ENCODE measurements around the gene MYOZ3. TPM values are rescaled to one million over a fixed set of nuclear protein-coding genes. Genes with fewer than 3 reads are reported as not detected.
A peak's percentile ranks its signal among the peaks of the same experiment; 100 is the strongest.

MYOZ3 gene
- total RNA-seq, 1 donor from 2014 or later: 2.9 TPM

GRCh38 chr5:150663936-150664335 lies 2.9 kb downstream of the MYOZ3 start:
- H3K4me1 Mint-ChIP-seq (ENCODE audit: low read depth): peaks cover 3% of the 10 kb centered on the region
- DNase-seq (ENCODE audit: low spot score, unreplicated experiment): no peak
- H3K4me3 Mint-ChIP-seq (ENCODE audit: low read depth): no peak overlapping the region
- no peaks in the 10 kb centered on the region for H3K36me3 Mint-ChIP-seq (ENCODE audit: insufficient read depth)
- H3K9me3 Mint-ChIP-seq (ENCODE audit: low read depth): no peaks in the 10 kb centered on the region
- no peak for TF ChIP-seq CTCF (IDR thresholded peaks at IDR 0.05; ENCODE audit: unreplicated experiment)
- peaks cover 16% of the 10 kb centered on the region for H3K27me3 Mint-ChIP-seq
- no peak overlapping the region for H3K27ac Mint-ChIP-seq

DNA sequence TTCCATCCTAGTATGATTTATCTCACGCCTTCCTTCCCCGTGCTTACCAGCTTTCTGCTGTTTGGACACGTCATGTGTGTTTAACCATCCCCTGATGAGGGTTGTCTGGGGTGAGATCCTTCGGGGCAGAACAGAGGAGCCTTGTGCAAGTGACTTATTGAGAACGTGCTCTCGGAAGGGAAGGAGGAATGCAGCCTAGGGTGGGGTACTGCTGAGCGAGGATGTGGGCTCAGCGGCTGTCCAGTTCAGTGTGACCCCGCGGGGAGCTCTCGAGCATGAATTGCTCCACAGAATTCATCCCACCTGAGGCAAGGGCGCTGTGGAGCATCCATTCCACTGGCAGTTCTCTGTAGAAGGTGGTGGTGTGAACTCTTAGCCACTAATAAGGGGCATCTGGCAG lies 4.0 kb downstream of the MYOZ3 start:
- no peaks in the 10 kb centered on the region for H3K36me3 Mint-ChIP-seq (ENCODE audit: insufficient read depth)
- H3K27ac Mint-ChIP-seq: no peak overlapping the region
- no peaks in the 10 kb centered on the region for H3K9me3 Mint-ChIP-seq (ENCODE audit: low read depth)
- H3K4me3 Mint-ChIP-seq (ENCODE audit: low read depth): no peak overlapping the region
- DNase-seq (ENCODE audit: low spot score, unreplicated experiment): no peak
- TF ChIP-seq CTCF (IDR thresholded peaks at IDR 0.05; ENCODE audit: unreplicated experiment): no peak
- H3K27me3 Mint-ChIP-seq: peaks cover 18% of the 10 kb centered on the region
- H3K4me1 Mint-ChIP-seq (ENCODE audit: low read depth): peaks cover 3% of the 10 kb centered on the region

DNA sequence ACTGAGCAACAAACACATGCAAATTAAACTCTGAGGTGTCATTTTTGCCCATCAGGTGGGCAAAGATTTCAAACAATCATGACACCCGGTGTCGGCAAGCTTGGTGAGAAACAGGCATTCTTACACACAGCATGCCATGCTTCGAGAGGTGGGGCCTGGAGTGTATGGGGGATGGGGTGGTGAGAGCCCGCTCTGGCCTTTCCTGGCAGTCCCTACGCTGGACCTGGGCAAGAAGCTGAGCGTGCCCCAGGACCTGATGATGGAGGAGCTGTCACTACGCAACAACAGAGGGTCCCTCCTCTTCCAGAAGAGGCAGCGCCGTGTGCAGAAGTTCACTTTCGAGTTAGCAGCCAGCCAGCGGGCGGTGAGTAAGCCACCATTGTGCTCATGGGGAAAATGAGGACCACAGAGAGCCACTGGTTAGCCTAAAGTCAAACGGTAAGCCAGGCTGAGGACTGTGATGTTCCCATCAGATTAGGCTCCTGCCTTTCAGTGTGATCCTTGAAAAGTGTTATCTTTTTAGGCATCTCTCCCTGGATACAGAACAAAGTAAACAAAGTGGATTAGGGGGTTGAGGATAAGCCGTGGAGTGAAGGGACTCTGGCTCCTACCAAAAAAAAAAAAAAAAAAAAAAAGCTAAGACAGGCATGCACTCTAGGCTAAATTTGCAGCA lies 9.4 kb downstream of the MYOZ3 start:
- Mint-ChIP-seq H3K4me1 (ENCODE audit: low read depth) (no peaks in the 10 kb centered on the region), H3K27ac (no peak overlapping the region), H3K27me3 (peaks cover 23% of the 10 kb centered on the region), H3K4me3 (ENCODE audit: low read depth) (peak overlapping the region; percentile 64), H3K9me3 (ENCODE audit: low read depth) (no peaks in the 10 kb centered on the region), H3K36me3 (ENCODE audit: insufficient read depth) (no peaks in the 10 kb centered on the region)
- DNase-seq (ENCODE audit: low spot score, unreplicated experiment): no peak
- TF ChIP-seq CTCF (IDR thresholded peaks at IDR 0.05; ENCODE audit: unreplicated experiment): no peak

DNA sequence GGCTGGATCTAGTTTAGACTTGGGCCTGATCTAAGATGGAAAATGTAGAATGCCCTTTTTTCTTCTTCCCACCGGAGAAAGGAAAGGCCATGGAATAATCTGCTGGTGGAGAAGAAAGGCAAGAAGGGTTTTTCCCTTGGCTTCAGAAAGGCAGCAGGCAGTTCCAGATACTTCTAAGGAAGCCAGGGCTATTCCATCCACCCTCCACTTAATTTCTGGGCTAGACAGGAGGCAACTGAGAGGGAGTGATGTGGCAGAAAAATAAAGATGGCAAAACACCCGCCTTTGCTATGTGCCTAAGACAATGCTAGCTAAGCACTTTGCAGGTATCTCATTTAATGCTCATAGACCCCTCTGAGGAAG lies 9.9 kb downstream of the MYOZ3 start:
- peak overlapping the region; percentile 64 for H3K4me3 Mint-ChIP-seq (ENCODE audit: low read depth)
- no peaks in the 10 kb centered on the region for H3K4me1 Mint-ChIP-seq (ENCODE audit: low read depth)
- no peak for TF ChIP-seq CTCF (IDR thresholded peaks at IDR 0.05; ENCODE audit: unreplicated experiment)
- no peak overlapping the region for H3K27ac Mint-ChIP-seq
- peaks cover 23% of the 10 kb centered on the region for H3K27me3 Mint-ChIP-seq
- H3K36me3 Mint-ChIP-seq (ENCODE audit: insufficient read depth): no peaks in the 10 kb centered on the region
- DNase-seq (ENCODE audit: low spot score, unreplicated experiment): no peak
- no peaks in the 10 kb centered on the region for H3K9me3 Mint-ChIP-seq (ENCODE audit: low read depth)

DNA sequence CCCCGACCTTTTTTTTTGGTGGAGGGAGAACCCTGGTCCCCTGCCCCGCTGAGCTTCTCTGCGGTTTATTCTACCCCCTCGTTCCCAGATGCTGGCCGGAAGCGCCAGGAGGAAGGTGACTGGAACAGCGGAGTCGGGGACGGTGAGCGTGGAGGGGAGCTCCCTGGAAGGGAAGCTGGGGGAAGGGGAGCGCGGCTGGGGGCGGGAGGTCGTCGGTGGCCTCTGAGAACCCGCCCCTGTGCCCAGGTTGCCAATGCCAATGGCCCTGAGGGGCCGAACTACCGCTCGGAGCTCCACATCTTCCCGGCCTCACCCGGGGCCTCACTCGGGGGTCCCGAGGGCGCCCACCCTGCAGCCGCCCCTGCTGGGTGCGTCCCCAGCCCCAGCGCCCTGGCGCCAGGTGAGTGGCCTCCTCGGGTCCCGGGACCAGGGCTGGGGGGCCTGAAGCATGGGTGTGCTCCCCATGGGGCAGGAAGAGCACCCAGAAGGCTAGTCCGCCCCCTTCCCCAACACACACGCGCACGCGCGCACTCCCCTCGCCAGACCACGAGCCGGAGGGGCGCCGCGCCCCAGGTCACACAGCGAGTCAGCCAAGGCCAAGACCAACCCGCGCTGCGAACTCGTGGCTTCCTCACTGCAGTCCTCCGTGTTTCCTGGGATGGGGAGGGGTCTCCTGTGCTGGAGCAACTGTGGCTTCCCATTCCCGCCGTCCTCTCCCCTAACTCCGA lies 10.6 kb downstream of the MYOZ3 start:
- H3K27ac Mint-ChIP-seq: no peak overlapping the region

More for the DNA sequence above, 10.6 kb downstream of the MYOZ3 start:
- Mint-ChIP-seq H3K36me3 (ENCODE audit: insufficient read depth) (no peaks in the 10 kb centered on the region), H3K27me3 (peaks cover 23% of the 10 kb centered on the region), H3K4me3 (ENCODE audit: low read depth) (peak overlapping the region; percentile 73), H3K4me1 (ENCODE audit: low read depth) (no peaks in the 10 kb centered on the region), H3K9me3 (ENCODE audit: low read depth) (no peaks in the 10 kb centered on the region)
- DNase-seq (ENCODE audit: low spot score, unreplicated experiment): peak; percentile 30
- TF ChIP-seq CTCF (IDR thresholded peaks at IDR 0.05; ENCODE audit: unreplicated experiment): no peak
